ENCODE measurements around the gene TRIM44.

DNA sequence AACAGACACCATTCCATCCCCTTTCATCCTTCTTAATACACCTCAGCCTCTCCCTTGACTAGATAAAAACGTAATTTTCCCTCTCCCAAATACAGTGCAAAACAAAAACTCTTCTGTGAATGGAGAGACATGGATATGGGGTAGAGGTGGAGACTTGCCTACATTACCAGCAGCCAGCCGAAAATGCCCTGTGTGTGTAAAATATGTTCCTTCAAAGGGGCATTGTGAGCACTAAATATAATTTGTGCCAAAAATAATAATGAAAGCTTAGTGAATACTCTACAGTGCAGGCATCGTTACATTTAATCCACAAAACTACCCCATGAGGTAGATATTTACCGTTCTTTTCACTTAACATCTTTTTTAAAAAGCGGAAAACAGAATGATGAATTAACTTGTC is 1.0 kb upstream of the TRIM44 start:
- no peak for TF ChIP-seq POLR2A (IDR thresholded peaks at IDR 0.05)
- TF ChIP-seq CTCF (IDR thresholded peaks at IDR 0.05 in 8 of 11, conservative IDR thresholded peaks at IDR 0.05 in 3 of 11) = no peak
- TF ChIP-seq POLR2AphosphoS5 (IDR thresholded peaks at IDR 0.05) = no peak

Data from spleen (tissue), 7 donors.